Urinary bladder (tissue), 4 donors: ENCODE measurements around the gene NPW. TPM values are rescaled to one million over a fixed set of nuclear protein-coding genes. Genes with fewer than 3 reads are reported as not detected.

ENCODE experiments used
- DNase-seq: peaks from one replicate; pipeline ENCODE4 v3.0.0-alpha.2; 2015; ENCODE audit errors: extremely low spot score
- H3K27ac ChIP-seq: one replicate; pipeline ENCODE4 v1.5.1; 2013; ENCODE audit warnings: low read depth, mild to moderate bottlenecking, moderate library complexity
- H3K36me3 ChIP-seq: one replicate; pipeline ENCODE4 v1.6.1; 2013; ENCODE audit warnings: mild to moderate bottlenecking, moderate library complexity; ENCODE audit not compliant: insufficient read depth
- H3K4me1 ChIP-seq: one replicate; pipeline ENCODE4 v1.6.1; 2013; ENCODE audit warnings: mild to moderate bottlenecking, moderate library complexity; ENCODE audit not compliant: insufficient read depth
- H3K4me3 ChIP-seq: one replicate; pipeline ENCODE4 v1.5.1; 2013; ENCODE audit warnings: low read depth, low read length
- WGBS: extraction: QIAGEN DNeasy Blood & Tissue Kit; methylation state at CpG from one replicate; pipeline ENCODE4 v1.1.7; 2013; 5-methylcytosine and 5-hydroxymethylcytosine counted together
- polyA plus RNA-seq: library from polyadenylated mRNA; stranded (reverse); fragments of 200-250 nt; gene quantifications from one replicate; pipeline ENCODE4 v1.2.3, GENCODE V29; 2013
- small RNA-seq: library from RNA; depleted of rRNA; stranded (forward); fragments of <200 nt; gene quantifications from one replicate; pipeline ENCODE3, GENCODE V24; 2014
- total RNA-seq: library from RNA; depleted of rRNA; stranded (reverse); fragments of >200 nt; gene quantifications from one replicate; pipeline ENCODE4 v1.2.3, GENCODE V29; 2014
- donor health status: healthy with polysubstance abuse.
- donor health status: healthy.

Gene NPW
- total and polyA plus RNA-seq, 2 donors = 0.08 TPM; not detected in 1

GRCh38 chr16:2058420-2058819 lies 38.8 kb downstream of the NPW start:
- Histone ChIP-seq H3K36me3 (peaks cover 5% of the 10 kb centered on the region), H3K27ac (no peak overlapping the region), H3K4me1 (no peaks in the 10 kb centered on the region), H3K4me3 (no peak overlapping the region)
- DNase-seq = no peak
- WGBS = 84% methylated on average over 13 of the region's 13 CpGs

GRCh38 chr16:2058872-2059271 lies 39.3 kb downstream of the NPW start:
- H3K4me3 ChIP-seq = no peak overlapping the region
- no peak for DNase-seq
- H3K4me1 ChIP-seq = no peaks in the 10 kb centered on the region
- no peak overlapping the region for H3K27ac ChIP-seq
- 96% methylated on average over 10 of the region's 10 CpGs for WGBS
- peaks cover 6% of the 10 kb centered on the region for H3K36me3 ChIP-seq

- Histone ChIP-seq H3K4me1 (no peaks in the 10 kb centered on the region), H3K36me3 (peaks cover 9% of the 10 kb centered on the region), H3K27ac (no peak overlapping the region), H3K4me3 (no peak overlapping the region)
- 88% methylated on average over 17 of the region's 17 CpGs for WGBS
- DNase-seq = no peak
These were observed 40.8 kb downstream of the NPW start for GRCh38 chr16:2060346-2060745.

GRCh38 chr16:2061023-2061422 lies 41.4 kb downstream of the NPW start:
- peaks cover 9% of the 10 kb centered on the region for H3K36me3 ChIP-seq
- WGBS = 95% methylated on average over 18 of the region's 18 CpGs
- DNase-seq = no peak
- H3K4me3 ChIP-seq = no peak overlapping the region
- H3K4me1 ChIP-seq = no peaks in the 10 kb centered on the region
- no peak overlapping the region for H3K27ac ChIP-seq

- H3K4me3 ChIP-seq = no peak overlapping the region
- H3K36me3 ChIP-seq = peaks cover 9% of the 10 kb centered on the region
- no peak for DNase-seq
- WGBS = 93% methylated on average over 13 of the region's 13 CpGs
- H3K27ac ChIP-seq = no peak overlapping the region
- H3K4me1 ChIP-seq = no peaks in the 10 kb centered on the region
These were observed 41.9 kb downstream of the NPW start for GRCh38 chr16:2061526-2061925.

DNA sequence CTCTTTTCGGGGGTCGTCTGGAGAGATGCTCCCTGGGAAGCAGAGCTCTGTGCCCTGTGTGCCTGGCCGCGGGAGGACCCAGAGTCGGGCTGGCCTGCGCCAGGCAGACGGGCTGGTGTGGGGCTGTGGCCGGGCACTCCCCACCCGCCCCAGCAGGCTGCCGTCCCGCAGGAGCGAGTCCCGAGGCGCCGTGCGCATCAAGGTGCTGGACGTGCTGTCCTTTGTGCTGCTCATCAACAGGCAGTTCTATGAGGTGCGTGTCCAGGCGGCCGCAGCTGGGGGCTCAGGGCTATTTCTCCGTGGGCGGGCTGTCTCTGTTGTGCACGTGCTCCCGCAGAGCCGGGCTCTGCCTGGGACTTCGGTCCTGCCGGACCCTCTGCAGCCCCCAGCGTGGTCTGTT lies 43.2 kb downstream of the NPW start:
- Histone ChIP-seq H3K4me1 (no peaks in the 10 kb centered on the region), H3K27ac (no peak overlapping the region), H3K36me3 (peaks cover 9% of the 10 kb centered on the region), H3K4me3 (no peak overlapping the region)
- 94% methylated on average over 28 of the region's 28 CpGs for WGBS
- DNase-seq = no peak

GRCh38 chr16:2063861-2064260 lies 44.3 kb downstream of the NPW start:
- Histone ChIP-seq H3K4me3 (no peak overlapping the region), H3K4me1 (no peaks in the 10 kb centered on the region), H3K27ac (no peak overlapping the region), H3K36me3 (peaks cover 9% of the 10 kb centered on the region)
- 93% methylated on average over 25 of the region's 25 CpGs for WGBS
- DNase-seq = no peak

DNA sequence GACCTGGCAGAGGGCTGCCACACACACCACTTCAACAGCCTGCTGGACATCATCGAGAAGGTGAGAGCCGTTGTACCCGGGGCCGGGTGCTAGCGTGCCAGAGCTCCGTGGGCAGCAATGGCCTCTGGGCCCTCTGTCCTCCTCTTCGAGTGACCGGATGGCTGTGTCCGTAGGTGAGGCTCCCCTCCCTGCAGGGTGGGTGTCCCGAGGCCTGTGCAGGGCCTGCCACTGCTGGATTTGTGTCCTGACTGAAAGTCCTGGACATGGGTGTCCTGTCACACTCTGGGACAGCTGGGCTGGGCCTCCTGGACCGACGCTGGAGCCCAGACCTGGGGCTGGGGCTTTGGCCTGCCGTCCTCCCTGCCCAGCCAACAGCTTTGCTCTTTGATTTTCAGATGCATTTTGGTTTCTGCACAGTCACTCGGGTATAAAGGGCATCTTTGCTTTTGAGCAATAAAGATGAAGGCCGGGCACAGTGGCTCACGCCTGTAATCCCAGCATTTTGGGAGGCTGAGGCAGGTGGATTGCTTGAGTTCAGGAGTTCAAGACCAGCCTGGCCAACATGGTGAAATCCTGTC lies 44.9 kb downstream of the NPW start:
- WGBS = 91% methylated on average over 16 of the region's 16 CpGs
- H3K27ac ChIP-seq = no peak overlapping the region
- H3K4me3 ChIP-seq = no peak overlapping the region
- H3K4me1 ChIP-seq = no peaks in the 10 kb centered on the region
- DNase-seq = no peak
- H3K36me3 ChIP-seq = peaks cover 9% of the 10 kb centered on the region

DNA sequence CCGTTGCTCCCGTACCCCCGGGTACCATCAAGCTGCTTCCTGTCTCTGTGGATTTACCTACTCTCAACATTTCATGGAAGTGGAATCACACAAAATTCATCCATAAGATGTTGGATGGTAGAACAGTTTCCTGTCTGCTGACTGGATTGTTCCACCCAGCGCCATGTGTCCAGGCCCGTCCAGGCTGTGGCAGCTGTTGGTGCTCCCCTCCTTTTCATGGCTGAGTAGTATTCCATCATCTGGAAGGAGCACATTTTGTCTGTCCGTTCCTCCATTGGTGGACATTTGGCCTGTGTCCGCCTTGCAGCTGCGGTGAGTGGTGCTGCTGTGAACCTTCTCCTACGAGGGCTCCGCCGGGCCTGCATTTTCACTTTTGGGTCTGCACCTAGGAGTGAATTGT lies 46.6 kb downstream of the NPW start:
- WGBS = 97% methylated on average over 11 of the region's 11 CpGs
- H3K4me3 ChIP-seq = no peak overlapping the region
- H3K27ac ChIP-seq = no peak overlapping the region
- H3K4me1 ChIP-seq = no peaks in the 10 kb centered on the region
- H3K36me3 ChIP-seq = peaks cover 6% of the 10 kb centered on the region
- no peak for DNase-seq

Small RNA genes lying within 50 kb of the gene (small RNA-seq; reads per million reads assigned to genes)
- gene AC005363.2 (not detected), gene RN7SL219P (not detected)

Other genes starting within 250 kb of the NPW start
Only the 30 nearest of the 34 such genes appear.
- 29.2 TPM for gene SPSB3, start 237.2 kb upstream of the NPW start, total RNA-seq
- 81.7 TPM for gene SPSB3, start 237.2 kb upstream of the NPW start, polyA plus RNA-seq
- 29.5 TPM for gene NUBP2, start 236.8 kb upstream of the NPW start, total RNA-seq
- 82.0 TPM for gene NUBP2, start 236.8 kb upstream of the NPW start, polyA plus RNA-seq
- 0.11 TPM for gene IGFALS, start 226.1 kb upstream of the NPW start, total RNA-seq
- 0.22 TPM for gene IGFALS, start 226.1 kb upstream of the NPW start, polyA plus RNA-seq
- 20.9 TPM for gene HAGH, start 193.0 kb upstream of the NPW start, total RNA-seq
- gene HAGH, start 193.0 kb upstream of the NPW start, polyA plus RNA-seq = 96.0 TPM
- gene FAHD1, start 192.6 kb upstream of the NPW start, total RNA-seq = 35.2 TPM
- gene FAHD1, start 192.6 kb upstream of the NPW start, polyA plus RNA-seq = 34.0 TPM
- gene MEIOB, start 147.6 kb upstream of the NPW start, total RNA-seq = not detected
- not detected for gene MEIOB, start 147.6 kb upstream of the NPW start, polyA plus RNA-seq
- gene HS3ST6, start 101.4 kb upstream of the NPW start, total RNA-seq = 1.8 TPM
- gene HS3ST6, start 101.4 kb upstream of the NPW start, polyA plus RNA-seq = 1.6 TPM
- gene MSRB1, start 76.6 kb upstream of the NPW start, total RNA-seq = 4.0 TPM
- gene MSRB1, start 76.6 kb upstream of the NPW start, polyA plus RNA-seq = 107 TPM
- gene RPL3L, start 65.1 kb upstream of the NPW start, total RNA-seq = 1.2 TPM
- gene RPL3L, start 65.1 kb upstream of the NPW start, polyA plus RNA-seq = not detected
- 71.2 TPM for gene NDUFB10, start 60.2 kb upstream of the NPW start, total RNA-seq
- gene NDUFB10, start 60.2 kb upstream of the NPW start, polyA plus RNA-seq = 308 TPM
- 888 TPM for gene RPS2, start 55.0 kb upstream of the NPW start, total RNA-seq
- 3,347 TPM for gene RPS2, start 55.0 kb upstream of the NPW start, polyA plus RNA-seq
- gene RNF151, start 52.9 kb upstream of the NPW start, total RNA-seq = not detected
- not detected for gene RNF151, start 52.9 kb upstream of the NPW start, polyA plus RNA-seq
- 10.9 TPM for gene TBL3, start 47.7 kb upstream of the NPW start, total RNA-seq
- gene TBL3, start 47.7 kb upstream of the NPW start, polyA plus RNA-seq = 50.6 TPM
- not detected for gene NOXO1, start 38.3 kb upstream of the NPW start, total RNA-seq
- 0.16 TPM for gene NOXO1, start 38.3 kb upstream of the NPW start, polyA plus RNA-seq
- 7.7 TPM for gene GFER, start 35.6 kb upstream of the NPW start, total RNA-seq
- gene GFER, start 35.6 kb upstream of the NPW start, polyA plus RNA-seq = 27.8 TPM
- gene SYNGR3, start 29.8 kb upstream of the NPW start, total RNA-seq = 2.0 TPM
- gene SYNGR3, start 29.8 kb upstream of the NPW start, polyA plus RNA-seq = 1.8 TPM
- 6.3 TPM for gene ZNF598, start 10.0 kb upstream of the NPW start, total RNA-seq
- gene ZNF598, start 10.0 kb upstream of the NPW start, polyA plus RNA-seq = 38.4 TPM
- 25.9 TPM for gene NHERF2, start 7.1 kb downstream of the NPW start, total RNA-seq
- gene NHERF2, start 7.1 kb downstream of the NPW start, polyA plus RNA-seq = 111 TPM
- gene NTHL1, start 28.0 kb downstream of the NPW start, total RNA-seq = 13.7 TPM
- 28.5 TPM for gene NTHL1, start 28.0 kb downstream of the NPW start, polyA plus RNA-seq
- 50.2 TPM for gene TSC2, start 28.2 kb downstream of the NPW start, total RNA-seq
- 55.9 TPM for gene TSC2, start 28.2 kb downstream of the NPW start, polyA plus RNA-seq
- 79.5 TPM for gene PKD1, start 116.1 kb downstream of the NPW start, total RNA-seq
- 197 TPM for gene PKD1, start 116.1 kb downstream of the NPW start, polyA plus RNA-seq
- 0.63 TPM for gene RAB26, start 128.8 kb downstream of the NPW start, total RNA-seq
- gene RAB26, start 128.8 kb downstream of the NPW start, polyA plus RNA-seq = 0.63 TPM
- 21.9 TPM for gene TRAF7, start 136.0 kb downstream of the NPW start, total RNA-seq
- gene TRAF7, start 136.0 kb downstream of the NPW start, polyA plus RNA-seq = 57.0 TPM
- gene CASKIN1, start 176.8 kb downstream of the NPW start, total RNA-seq = 0.69 TPM
- gene CASKIN1, start 176.8 kb downstream of the NPW start, polyA plus RNA-seq = 0.48 TPM
- 9.3 TPM for gene MLST8, start 185.7 kb downstream of the NPW start, total RNA-seq
- 50.4 TPM for gene MLST8, start 185.7 kb downstream of the NPW start, polyA plus RNA-seq
- 4.0 TPM for gene BRICD5, start 191.1 kb downstream of the NPW start, total RNA-seq
- gene BRICD5, start 191.1 kb downstream of the NPW start, polyA plus RNA-seq = 5.0 TPM
- 4.8 TPM for gene PGP, start 195.1 kb downstream of the NPW start, total RNA-seq
- gene PGP, start 195.1 kb downstream of the NPW start, polyA plus RNA-seq = 10.5 TPM
- 14.0 TPM for gene E4F1, start 203.8 kb downstream of the NPW start, total RNA-seq
- gene E4F1, start 203.8 kb downstream of the NPW start, polyA plus RNA-seq = 27.5 TPM
- 0.74 TPM for gene DNASE1L2, start 216.7 kb downstream of the NPW start, total RNA-seq
- 0.77 TPM for gene DNASE1L2, start 216.7 kb downstream of the NPW start, polyA plus RNA-seq
- 16.6 TPM for gene ECI1, start 231.8 kb downstream of the NPW start, total RNA-seq
- 93.2 TPM for gene ECI1, start 231.8 kb downstream of the NPW start, polyA plus RNA-seq